HCT116 (cell line): ENCODE measurements around the gene DGKE. TPM values are rescaled to one million over a fixed set of nuclear protein-coding genes. Genes with fewer than 3 reads are reported as not detected.

ENCODE experiments used
- ATAC-seq: fragments of 200-7000 bp; cut with Tn5 transposase; 2 replicates; pipeline ENCODE4 v1.9.1; 2020; ENCODE audit warnings: mild to moderate bottlenecking, moderate library complexity
- BruUV-seq: library from RNA; stranded (reverse); fragments of 400-500 nt; replicated peaks from 2 replicates; lab custom pipeline; 2021; lab: Mats Ljungman, UMichigan
- CTCF ChIA-PET: fragments of 300-600 bp; sonication (Branson Sonifier 250); formaldehyde crosslinking; loops from one replicate; lab custom pipeline; 2021; ENCODE audit warnings: antibody characterized with exemption; lab: Charles Lee
- POLR2A ChIA-PET: fragments of 300-600, 350-600 bp; sonication (Branson Sonifier 250); formaldehyde crosslinking; loops from one replicate; lab custom pipeline; 2021; ENCODE audit warnings: antibody characterized with exemption; lab: Charles Lee
- RAD21 ChIA-PET, 2 experiments: fragments of 300-600 bp; sonication (Branson Sonifier 250); formaldehyde crosslinking; loops; one replicate each; lab custom pipeline; 2023; ENCODE audit warnings: low total read pairs in 2 of 2; ENCODE audit not compliant: uncharacterized antibody in 2 of 2, unreplicated experiment in 2 of 2, low non-redundant PET in 1 of 2; lab: Charles Lee
- DNase-seq: peaks from one replicate; pipeline ENCODE4 v3.0.0-alpha.2; 2010; ENCODE audit warnings: low read depth, low spot score
- H2AFZ ChIP-seq: fragments of 200-600 bp; shearing (Covaris generic), sonication (generic); 2 replicates; pipeline ENCODE4 v1.6.1; 2017; ENCODE audit warnings: low read depth, mixed run types, mixed read lengths, antibody characterized with exemption, low read length; ENCODE audit not compliant: poor library complexity, severe bottlenecking
- H3K27ac ChIP-seq: 2 replicates; pipeline ENCODE4 v1.5.1; 2012; ENCODE audit warnings: low read depth, low read length
- H3K27me3 ChIP-seq: fragments of 200-600 bp; sonication (generic); 2 replicates; pipeline ENCODE4 v1.6.1; 2016; ENCODE audit warnings: mixed run types, low read length, mixed read lengths; ENCODE audit not compliant: insufficient read depth
- H3K36me3 ChIP-seq, 2 experiments: fragments of 200-500 bp in 1 of 2; fragments of 200-600 bp in 1 of 2; sonication (Bioruptor generic) in 1 of 2; sonication (generic) in 1 of 2; 2 replicates each; pipeline versions ENCODE4 v1.5.1 to v1.6.1; 2014 to 2016; ENCODE audit warnings: low read length in 2 of 2, inconsistent platforms in 1 of 2, mixed read lengths in 1 of 2, mixed run types in 1 of 2; ENCODE audit not compliant: insufficient read depth in 2 of 2, control insufficient read depth in 1 of 2
- H3K4me1 ChIP-seq, 2 experiments: fragments of 200-600 bp in 1 of 2; sonication (generic) in 1 of 2; 2 replicates each; pipeline versions ENCODE4 v1.5.1 to v1.6.1; 2012 to 2017; ENCODE audit warnings: low read length in 2 of 2, inconsistent platforms in 1 of 2, mild to moderate bottlenecking in 1 of 2, mixed read lengths in 1 of 2, mixed run types in 1 of 2, moderate library complexity in 1 of 2; ENCODE audit not compliant: insufficient read depth in 2 of 2, control insufficient read depth in 1 of 2
- H3K4me2 ChIP-seq: fragments of 200-600 bp; sonication (generic); 2 replicates; pipeline ENCODE4 v1.6.1; 2017; ENCODE audit warnings: mixed run types, low read length, mixed read lengths
- H3K4me3 ChIP-seq, 2 experiments: fragments of 200-600 bp in 1 of 2; sonication (generic) in 1 of 2; replicated peaks in 1 of 2; 2 replicates each; pipeline ENCODE4 v1.5.1; 2011 to 2016; ENCODE audit warnings: low read length in 2 of 2, control low read depth in 1 of 2, low read depth in 1 of 2, mild to moderate bottlenecking in 1 of 2, mixed read lengths in 1 of 2, mixed run types in 1 of 2
- H3K79me2 ChIP-seq: fragments of 200-600 bp; sonication (generic); 2 replicates; pipeline ENCODE4 v1.6.1; 2017; ENCODE audit warnings: mild to moderate bottlenecking, mixed run types, low read length, moderate library complexity, mixed read lengths; ENCODE audit not compliant: insufficient read depth
- H3K9ac ChIP-seq: fragments of 200-600 bp; sonication (generic); 2 replicates; pipeline ENCODE4 v1.6.1; 2016; ENCODE audit warnings: low read length, mixed read lengths
- H3K9me2 ChIP-seq: fragments of 200-600 bp; sonication (generic), shearing (Covaris generic); 2 replicates; pipeline ENCODE4 v1.6.1; 2017; ENCODE audit warnings: mixed run types, mild to moderate bottlenecking, moderate library complexity; ENCODE audit not compliant: insufficient read depth
- H3K9me3 ChIP-seq, 2 experiments: fragments of 200-500 bp in 1 of 2; fragments of 200-600 bp in 1 of 2; sonication (Bioruptor generic) in 1 of 2; sonication (generic) in 1 of 2; 2 replicates each; pipeline ENCODE4 v1.6.1; 2014 to 2017; ENCODE audit warnings: low read length in 2 of 2, mixed read lengths in 2 of 2, inconsistent platforms in 1 of 2, low read depth in 1 of 2, mild to moderate bottlenecking in 1 of 2, mixed run types in 1 of 2, moderate library complexity in 1 of 2; ENCODE audit not compliant: control insufficient read depth in 1 of 2, insufficient read depth in 1 of 2
- H4K20me1 ChIP-seq: fragments of 200-600 bp; sonication (generic), shearing (Covaris generic); 2 replicates; pipeline ENCODE4 v1.6.1; 2017; ENCODE audit warnings: mixed run types, mild to moderate bottlenecking, moderate library complexity; ENCODE audit not compliant: insufficient read depth
- ATF3 ChIP-seq: IDR thresholded peaks from 2 replicates; pipeline ENCODE4 v1.6.1; 2012
- CBX3 ChIP-seq: IDR thresholded peaks from 2 replicates; pipeline ENCODE4 v1.6.1; 2012; ENCODE audit warnings: low read depth
- CEBPB ChIP-seq: IDR thresholded peaks from 2 replicates; pipeline ENCODE4 v1.6.1; 2012; ENCODE audit warnings: low read depth
- CTCF ChIP-seq, 3 experiments: fragments of 200-600 bp in 1 of 3; sonication (generic) in 1 of 3; IDR thresholded peaks in 2 of 3; conservative IDR thresholded peaks in 1 of 3; 2 replicates each; pipeline ENCODE4 v1.5.1; 2012 to 2017; ENCODE audit warnings: low read depth in 2 of 3, low read length in 2 of 3, antibody characterized with exemption in 1 of 3, borderline replicate concordance in 1 of 3, control low read depth in 1 of 3, mild to moderate bottlenecking in 1 of 3, mixed read lengths in 1 of 3, mixed run types in 1 of 3, moderate library complexity in 1 of 3; ENCODE audit not compliant: insufficient read depth in 1 of 3
- EGR1 ChIP-seq: IDR thresholded peaks from 2 replicates; pipeline ENCODE4 v1.6.1; 2012; ENCODE audit warnings: low read depth
- EZH2 ChIP-seq: fragments of 200-600 bp; sonication (generic); IDR thresholded peaks from 2 replicates; pipeline ENCODE4 v1.6.1; 2017; ENCODE audit warnings: antibody characterized with exemption, mixed run types
- JUND ChIP-seq: IDR thresholded peaks from 2 replicates; pipeline ENCODE4 v1.6.1; 2012
- MAX ChIP-seq: IDR thresholded peaks from 2 replicates; pipeline ENCODE4 v1.6.1; 2012
- POLR2A ChIP-seq: IDR thresholded peaks from 2 replicates; pipeline ENCODE4 v1.7.0; 2011; ENCODE audit warnings: borderline replicate concordance; ENCODE audit not compliant: insufficient read depth, insufficient read length; ENCODE audit errors: extremely low read depth
- POLR2AphosphoS5 ChIP-seq: IDR thresholded peaks from 2 replicates; pipeline ENCODE4 v1.6.1; 2011; ENCODE audit warnings: mild to moderate bottlenecking, low read depth, low read length, moderate library complexity
- RAD21 ChIP-seq: IDR thresholded peaks from 2 replicates; pipeline ENCODE4 v1.6.1; 2012; ENCODE audit warnings: low read depth, mild to moderate bottlenecking
- REST ChIP-seq: IDR thresholded peaks from 2 replicates; pipeline ENCODE4 v1.6.1; 2012; ENCODE audit warnings: low read depth
- SIN3A ChIP-seq: IDR thresholded peaks from 2 replicates; pipeline ENCODE4 v1.6.1; 2012; ENCODE audit warnings: low read depth
- SP1 ChIP-seq: IDR thresholded peaks from 2 replicates; pipeline ENCODE4 v1.6.1; 2012; ENCODE audit warnings: low read depth
- SRF ChIP-seq: IDR thresholded peaks from 2 replicates; pipeline ENCODE4 v1.6.1; 2012; ENCODE audit warnings: low read depth
- YY1 ChIP-seq: IDR thresholded peaks from 2 replicates; pipeline ENCODE4 v1.6.1; 2011; ENCODE audit warnings: low read length, low read depth, moderate library complexity, mild to moderate bottlenecking; ENCODE audit not compliant: insufficient replicate concordance; ENCODE audit errors: extremely low read depth
- ZNF274 ChIP-seq: fragments of 200-500 bp; sonication (Bioruptor generic); IDR thresholded peaks from 2 replicates; pipeline ENCODE4 v1.6.1; 2014; ENCODE audit warnings: mild to moderate bottlenecking, low read depth, low read length, inconsistent platforms
- intact Hi-C: fragments of 100-400 bp; cut with micrococcal nuclease; formaldehyde crosslinking; loops from 2 replicates; pipeline ENCODE4 v1.10.0; 2022
- total RNA-seq: library from RNA; stranded (reverse); gene quantifications from one replicate; pipeline ENCODE4 v1.2.1, GENCODE V29; 2021; ENCODE audit not compliant: unreplicated experiment

DGKE gene
- total RNA-seq, 1 experiment from 2014 or later: 5.2 TPM

- ChIA-PET CTCF (interaction anchor here (0.6 to 1.3 kb wide), 3 partner anchors 33 to 286 kb away, joined by 3 to 5 read pairs (median 5); partner anchors contain the start of gene COIL), RAD21 (no interaction called here), POLR2A (interaction anchor here (0.6 to 2.7 kb wide), 9 partner anchors 10 to 286 kb away, joined by 3 to 20 read pairs (median 3); partner anchors contain the start of genes C17orf67, DGKE and TRIM25)
- Histone ChIP-seq H3K79me2 (no peaks in the 10 kb centered on the region), H3K4me1 (peaks cover 26 to 28% of the 10 kb centered on the region in 2 experiments), H3K4me2 (peak overlapping the region; percentile 56), H3K27ac (no peak overlapping the region), H3K36me3 (no peaks in the 10 kb centered on the region), H3K9ac (peak overlapping the region; percentile 4; the same call in 1 of the 2 replicates), H4K20me1 (no peaks in the 10 kb centered on the region), H3K27me3 (no peaks in the 10 kb centered on the region), H3K9me2 (no peaks in the 10 kb centered on the region), H3K9me3 (no peaks in the 10 kb centered on the region), H2AFZ (peak overlapping the region; percentile 84), H3K4me3 (no peak overlapping the region)
- DNase-seq (no peak), ATAC-seq (no peak)
- TF ChIP-seq REST (no peak), ZNF274 (no peak), SP1 (no peak), POLR2AphosphoS5 (no peak; the same call in 1 of the 2 replicates), EGR1 (no peak), CBX3 (no peak), CTCF (IDR thresholded peaks at IDR 0.05 in 2 of 3, conservative IDR thresholded peaks at IDR 0.05 in 1 of 3; ENCODE audit: borderline replicate concordance in 1 of 3, insufficient read depth in 1 of 3, low read depth in 2 of 3, low read length in 2 of 3) (no peak), RAD21 (no peak), POLR2A (no peak), JUND (no peak), YY1 (no peak), CEBPB (no peak), SRF (no peak), EZH2 (no peak), MAX (no peak), SIN3A (no peak), ATF3 (no peak)
- no TSS peak for BruUV-seq
- intact Hi-C loops: loop anchor here (10.0 kb wide), 1 partner anchor 1031 kb away; the partner anchor contains the start of gene PCTP
Observed at GRCh38 chr17:56785997-56786680, 47.8 kb upstream of the DGKE start.
